Gastrocnemius medialis (tissue), 4 donors: ENCODE measurements around the gene CHID1. TPM values are rescaled to one million over a fixed set of nuclear protein-coding genes. Genes with fewer than 3 reads are reported as not detected.

Experiments used
- ATAC-seq, 2 donors: fragments of 150-250 bp; one replicate each; pipeline ENCODE4 v1.9.1; 2016
- DNase-seq, 2 donors: peaks; one replicate each; pipeline ENCODE4 v3.0.0-alpha.2; 2019
- H3K27ac ChIP-seq, 4 donors: fragments of 200-600 bp; sonication (generic); 1 replicate in 1 of 4; 2 replicates in 3 of 4; pipeline ENCODE4 v1.5.1; 2016 to 2018; ENCODE audit warnings: mild to moderate bottlenecking in 2 of 4, moderate library complexity in 1 of 4
- H3K27me3 ChIP-seq, 3 donors: fragments of 200-600 bp; sonication (generic) in 2 of 3; 1 replicate in 1 of 3; 2 replicates in 2 of 3; pipeline versions ENCODE4 v1.5.1 to v1.6.0; 2016 to 2019; ENCODE audit warnings: mild to moderate bottlenecking in 1 of 3, moderate library complexity in 1 of 3
- H3K36me3 ChIP-seq, 2 donors: fragments of 200-600 bp; sonication (generic) in 1 of 2; one replicate each; pipeline ENCODE4 v1.5.1; 2017 to 2018
- H3K4me1 ChIP-seq, 2 donors: fragments of 200-600 bp; sonication (generic) in 1 of 2; one replicate each; pipeline ENCODE4 v1.5.1; 2016 to 2017; ENCODE audit warnings: mild to moderate bottlenecking in 2 of 2
- H3K4me3 ChIP-seq, 4 donors: fragments of 200-600 bp; sonication (generic) in 3 of 4; 1 replicate in 1 of 4; 2 replicates in 3 of 4; pipeline ENCODE4 v1.5.1; 2016 to 2019; ENCODE audit warnings: mild to moderate bottlenecking in 2 of 4
- H3K9me3 ChIP-seq, 3 donors: fragments of 200-600 bp; sonication (generic) in 2 of 3; 1 replicate in 1 of 3; 2 replicates in 2 of 3; pipeline ENCODE4 v1.5.1; 2016 to 2019
- POLR2A ChIP-seq, 2 donors: fragments of 450-650 bp; IDR thresholded peaks; one replicate each; pipeline ENCODE4 v1.6.1; 2017; ENCODE audit warnings: antibody characterized with exemption in 2 of 2, mild to moderate bottlenecking in 2 of 2, moderate library complexity in 2 of 2
- in situ Hi-C, 4 donors: fragments of 200-750 bp; cut with MboI; loops; one replicate each; pipeline versions ENCODE4 v1.15.0 to v1.8.0; 2017; ENCODE audit warnings: low sequenced_read_pairs in 4 of 4
- intact Hi-C: fragments of 100-400 bp; cut with DNase I; formaldehyde crosslinking; loops from one replicate; pipeline ENCODE4 v1.15.1; 2023; ENCODE audit warnings: low total_unique reads
- total RNA-seq, 4 donors: library from RNA; depleted of rRNA; stranded (reverse); fragments of >200 nt; gene quantifications; one replicate each; pipeline versions ENCODE4 v1.1.0 to v1.2.3, GENCODE V29; 2016
- TF ChIP-seq, protein P1 (sequence below), 5 experiments: fragments of 450-650 bp in 3 of 5; fragments of 200-600 bp in 2 of 5; sonication (generic) in 2 of 5; IDR thresholded peaks in 4 of 5; conservative IDR thresholded peaks in 1 of 5; 1 replicate in 4 of 5; 2 replicates in 1 of 5; pipeline ENCODE4 v1.5.1; 2016 to 2019; ENCODE audit warnings: antibody characterized with exemption in 5 of 5, mild to moderate bottlenecking in 3 of 5, moderate library complexity in 3 of 5

CHID1 gene
- total RNA-seq, 4 donors from 2014 or later: 23.3 to 43.2 (median 33.1) TPM

DNA sequence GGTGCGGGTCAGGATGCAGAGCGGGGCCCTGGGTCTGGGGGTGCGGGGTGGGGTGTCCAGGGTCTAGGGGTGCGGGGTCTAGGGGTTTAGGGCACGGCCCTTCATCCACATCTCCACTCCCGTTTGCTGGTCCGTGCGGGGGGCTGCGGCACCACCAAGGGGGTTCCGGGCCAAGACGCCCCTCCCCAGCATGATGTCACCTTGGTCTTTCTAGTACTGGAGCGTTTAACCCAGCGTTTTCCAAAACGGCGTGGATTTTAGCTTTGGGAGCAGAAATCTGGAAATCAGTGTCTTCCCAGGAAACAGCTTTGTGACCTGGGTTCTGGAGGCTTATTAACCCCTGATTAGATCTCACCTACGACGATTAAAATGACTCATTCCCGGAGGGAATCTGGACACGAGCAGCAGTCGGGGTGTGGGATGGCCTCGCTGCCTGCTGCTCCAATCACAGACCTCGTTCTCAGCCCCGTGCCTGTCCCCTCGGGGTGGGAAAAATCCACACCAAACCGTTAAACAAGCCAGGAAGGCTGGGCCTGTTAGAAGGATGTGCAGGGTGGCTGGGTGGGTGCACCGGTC is 15.8 kb upstream of the CHID1 start:
- Histone ChIP-seq H3K27ac (peak overlapping the region; percentile 82 to 94 (median 88)), H3K27me3 (no peaks in the 10 kb centered on the region), H3K4me3 (peak overlapping the region; percentile 65 to 93 (median 74)), H3K9me3 (no peaks in the 10 kb centered on the region), H3K4me1 (peaks cover 8 to 18% of the 10 kb centered on the region in 2 donors), H3K36me3 (no peaks in the 10 kb centered on the region)
- in situ Hi-C loops (no loop called here), intact Hi-C loops (loop anchor here (2.0 to 5.0 kb wide), 2 partner anchors 79 to 124 kb away; no protein-coding TSS in a partner anchor)
- DNase-seq (peak in 1 of 2 donors; percentile 49), ATAC-seq (peak; percentile 28 to 40)
- TF ChIP-seq, protein P1, sequence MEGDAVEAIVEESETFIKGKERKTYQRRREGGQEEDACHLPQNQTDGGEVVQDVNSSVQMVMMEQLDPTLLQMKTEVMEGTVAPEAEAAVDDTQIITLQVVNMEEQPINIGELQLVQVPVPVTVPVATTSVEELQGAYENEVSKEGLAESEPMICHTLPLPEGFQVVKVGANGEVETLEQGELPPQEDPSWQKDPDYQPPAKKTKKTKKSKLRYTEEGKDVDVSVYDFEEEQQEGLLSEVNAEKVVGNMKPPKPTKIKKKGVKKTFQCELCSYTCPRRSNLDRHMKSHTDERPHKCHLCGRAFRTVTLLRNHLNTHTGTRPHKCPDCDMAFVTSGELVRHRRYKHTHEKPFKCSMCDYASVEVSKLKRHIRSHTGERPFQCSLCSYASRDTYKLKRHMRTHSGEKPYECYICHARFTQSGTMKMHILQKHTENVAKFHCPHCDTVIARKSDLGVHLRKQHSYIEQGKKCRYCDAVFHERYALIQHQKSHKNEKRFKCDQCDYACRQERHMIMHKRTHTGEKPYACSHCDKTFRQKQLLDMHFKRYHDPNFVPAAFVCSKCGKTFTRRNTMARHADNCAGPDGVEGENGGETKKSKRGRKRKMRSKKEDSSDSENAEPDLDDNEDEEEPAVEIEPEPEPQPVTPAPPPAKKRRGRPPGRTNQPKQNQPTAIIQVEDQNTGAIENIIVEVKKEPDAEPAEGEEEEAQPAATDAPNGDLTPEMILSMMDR (IDR thresholded peaks at IDR 0.05 in 4 of 5, conservative IDR thresholded peaks at IDR 0.05 in 1 of 5): no peak
- TF ChIP-seq POLR2A (IDR thresholded peaks at IDR 0.05): no peak

DNA sequence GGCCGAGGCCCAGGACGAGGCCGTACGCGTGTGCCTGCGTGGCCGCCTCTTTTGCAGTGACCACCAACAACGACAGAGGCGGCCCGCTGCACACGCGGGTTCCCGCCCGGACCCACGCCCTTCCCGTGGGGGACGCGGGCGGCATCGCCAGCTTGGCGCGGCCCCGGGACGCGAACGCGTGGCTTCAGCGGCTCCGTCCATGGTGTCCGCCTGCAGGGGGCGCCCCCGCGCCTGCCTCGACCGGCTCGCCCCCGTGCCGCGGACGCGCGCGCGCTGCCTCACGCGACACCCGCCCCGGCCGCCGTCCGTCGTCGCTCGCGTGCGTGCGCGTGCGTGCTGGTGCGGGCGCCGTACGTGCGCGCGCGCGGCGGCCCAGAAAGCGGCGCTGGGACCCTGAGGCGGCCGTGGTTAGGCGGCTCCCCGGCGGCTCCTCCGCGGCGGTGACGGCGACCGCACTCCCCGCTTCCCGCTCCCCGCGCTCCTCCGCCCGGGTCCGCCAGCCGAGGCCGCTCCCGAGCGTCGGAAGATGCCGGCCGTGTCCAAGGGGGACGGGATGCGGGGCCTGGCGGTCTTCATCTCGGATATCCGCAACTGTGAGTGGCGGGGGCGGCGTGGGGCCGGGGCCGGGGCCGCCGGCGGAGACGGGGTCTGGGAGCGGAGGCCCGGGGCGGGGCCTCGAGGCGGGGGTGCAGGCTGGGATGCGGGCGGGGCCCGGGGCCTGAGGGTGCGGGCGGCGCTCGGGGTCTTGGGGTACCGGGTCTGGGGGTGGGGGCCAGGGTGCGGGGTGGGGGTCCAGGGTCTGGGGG is 15.1 kb upstream of the CHID1 start, which contains the start of gene AP2A2:
TSS of gene AP2A2 (plus strand) at position 375 of the 806 bp plus-strand sequence. CDS start at position 527, 152 bp downstream.
- peak; percentile 70 to 82 for DNase-seq

DNA sequence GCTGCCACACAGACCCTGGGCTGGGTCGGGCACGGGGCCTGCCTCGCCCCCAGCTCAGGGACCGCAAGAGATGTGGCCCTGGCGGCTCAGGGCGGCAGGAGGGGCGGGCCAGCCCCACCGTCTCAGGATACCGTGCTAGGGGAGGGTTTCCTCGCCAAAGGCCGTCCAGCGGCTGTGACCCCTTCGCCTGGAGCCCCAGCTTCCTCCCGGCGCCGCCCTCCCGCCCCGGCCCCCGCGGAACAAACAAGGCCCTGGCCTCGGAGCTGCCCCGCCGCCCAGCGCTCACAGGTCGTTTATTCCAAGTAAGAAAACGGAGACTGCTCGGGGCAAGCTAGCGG is 14.5 kb upstream of the CHID1 start:
- DNase-seq: no peak
- TF ChIP-seq POLR2A (IDR thresholded peaks at IDR 0.05): no peak
- TF ChIP-seq, protein P1 (IDR thresholded peaks at IDR 0.05 in 4 of 5, conservative IDR thresholded peaks at IDR 0.05 in 1 of 5): no peak
- no peaks in the 10 kb centered on the region for H3K9me3 ChIP-seq
- in situ Hi-C loops (no loop called here), intact Hi-C loops (loop anchor here (1.0 to 5.0 kb wide), 2 partner anchors 15 to 78 kb away; partner anchors contain the start of gene CHID1)
- no peaks in the 10 kb centered on the region for H3K36me3 ChIP-seq
- peak overlapping the region; percentile 75 to 94 (median 82) for H3K27ac ChIP-seq
- peaks cover 8 to 18% of the 10 kb centered on the region in 2 donors for H3K4me1 ChIP-seq
- no peaks in the 10 kb centered on the region for H3K27me3 ChIP-seq
- peak in 1 of 2 donors; percentile 11 for ATAC-seq
- H3K4me3 ChIP-seq: peak overlapping the region; percentile 41 to 93 (median 65)

More for the DNA sequence above, 15.1 kb upstream of the CHID1 start, which contains the start of gene AP2A2:
- in situ Hi-C loops: no loop called here
- peak; percentile 91 to 95 for ATAC-seq
- H3K4me1 ChIP-seq: peaks cover 8 to 18% of the 10 kb centered on the region in 2 donors
- intact Hi-C loops: loop anchor here (1.0 to 5.0 kb wide), 3 partner anchors 15 to 125 kb away; partner anchors contain the start of gene CHID1
- no peaks in the 10 kb centered on the region for H3K36me3 ChIP-seq
- no peaks in the 10 kb centered on the region for H3K9me3 ChIP-seq
- H3K27me3 ChIP-seq: no peaks in the 10 kb centered on the region
- TF ChIP-seq, protein P1 (IDR thresholded peaks at IDR 0.05 in 4 of 5, conservative IDR thresholded peaks at IDR 0.05 in 1 of 5): peak in 4 of 5 experiments; percentile 92 to 98 (median 96)
- TF ChIP-seq POLR2A (IDR thresholded peaks at IDR 0.05): peak; percentile 80 to 83
- peak within 1 kb of the TSS; percentile 65 to 93 (median 74) for H3K4me3 ChIP-seq
- H3K27ac ChIP-seq: peak within 1 kb of the TSS; percentile 82 to 94 (median 88)

GRCh38 chr11:924406-925157 is 14.0 kb upstream of the CHID1 start:
- Histone ChIP-seq H3K4me3 (peak overlapping the region in 3 of 4 donors; percentile 41 to 93 (median 74)), H3K4me1 (peaks cover 8 to 18% of the 10 kb centered on the region in 2 donors), H3K27me3 (no peaks in the 10 kb centered on the region), H3K36me3 (no peaks in the 10 kb centered on the region), H3K27ac (peak overlapping the region; percentile 75 to 94 (median 82)), H3K9me3 (no peaks in the 10 kb centered on the region)
- ATAC-seq (no peak), DNase-seq (no peak)
- in situ Hi-C loops (no loop called here), intact Hi-C loops (loop anchor here (1.0 to 5.0 kb wide), 2 partner anchors 14 to 77 kb away; partner anchors contain the start of gene CHID1)
- TF ChIP-seq POLR2A (IDR thresholded peaks at IDR 0.05): no peak
- TF ChIP-seq, protein P1 (IDR thresholded peaks at IDR 0.05 in 4 of 5, conservative IDR thresholded peaks at IDR 0.05 in 1 of 5): no peak
